ENCODE measurements around the gene ME1. TPM values are rescaled to one million over a fixed set of nuclear protein-coding genes. Genes with fewer than 3 reads are reported as not detected.

The ME1 gene
- total and polyA plus RNA-seq, 2 donors (not counting 3 experiments of a cell fraction or from before 2014, with no cell fraction given), result 7.3 to 29.3 TPM

DNA sequence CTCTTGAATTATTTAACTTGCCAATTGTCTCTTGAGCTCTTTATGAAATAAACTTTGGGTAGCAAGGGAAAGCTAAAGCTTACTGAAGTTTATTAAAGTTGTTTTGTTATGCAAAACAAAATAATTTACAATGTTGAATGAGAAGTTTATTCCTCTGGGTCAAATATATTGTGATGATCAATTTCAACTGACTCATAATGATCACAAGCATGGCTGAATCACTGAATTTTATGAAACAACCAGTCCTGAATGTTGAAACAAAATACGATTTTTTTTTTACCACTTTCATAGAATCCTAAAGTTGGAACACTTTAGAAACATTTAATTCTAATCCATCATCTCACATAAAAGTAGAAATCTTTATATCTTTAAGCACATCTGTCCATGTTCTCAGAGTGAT, 127.4 kb downstream of the ME1 start:
- BruUV-seq (replicated peaks), result no TSS peak
- FAIRE-seq, result no peak

More for the DNA sequence above, 127.4 kb downstream of the ME1 start:
- no peaks in the 10 kb centered on the region for H3K36me3 ChIP-seq (ENCODE audit: control insufficient read depth in 2 of 2, extremely low read depth in 1 of 2, insufficient read depth in 2 of 2, low read length in 2 of 2)
- H3K4me1 ChIP-seq (ENCODE audit: control insufficient read depth, extremely low read depth, insufficient read depth, low read length), result peaks cover 9% of the 10 kb centered on the region
- POLR2A ChIA-PET, result no interaction called here
- no peak overlapping the region for H3K4me3 ChIP-seq (replicated peaks in 1 of 3; ENCODE audit: insufficient read depth in 1 of 3, low read depth in 1 of 3, low read length in 3 of 3)
- no peak for DNase-seq (ENCODE audit: low read depth, low spot score)
- H4K20me1 ChIP-seq (replicated peaks; ENCODE audit: control insufficient read depth, extremely low read depth, insufficient read depth, low read length), result no peaks in the 10 kb centered on the region
- no peak overlapping the region for H3K4me2 ChIP-seq (ENCODE audit: insufficient read depth, low read length)
- H3K9me1 ChIP-seq (replicated peaks; ENCODE audit: control insufficient read depth, extremely low read depth, insufficient read depth, low read length), result no peaks in the 10 kb centered on the region
- no peak overlapping the region for H3K9ac ChIP-seq (replicated peaks; ENCODE audit: extremely low read depth, insufficient read depth, low read length)
- H3K27me3 ChIP-seq (ENCODE audit: control insufficient read depth in 2 of 2, insufficient read depth in 2 of 2, low read length in 2 of 2), result no peaks in the 10 kb centered on the region
- H2AFZ ChIP-seq (ENCODE audit: low read depth, low read length), result no peak overlapping the region
- no peaks in the 10 kb centered on the region for H3K79me2 ChIP-seq (ENCODE audit: control insufficient read depth, insufficient read depth, low read length)
- no peaks in the 10 kb centered on the region for H3K9me3 ChIP-seq (replicated peaks; ENCODE audit: control insufficient read depth, insufficient read depth, low read length)
- dilution Hi-C loops (cut with MboI; ENCODE audit: extremely low pct_ligation_motif_present, low sequenced_read_pairs) (no loop called here), intact Hi-C loops (cut with micrococcal nuclease) (no loop called here)
- CTCF ChIA-PET, result no interaction called here
- no peak overlapping the region for H3K27ac ChIP-seq (ENCODE audit: insufficient read depth, low read depth, low read length)
- no peak for TF ChIP-seq GATA2 (IDR thresholded peaks at IDR 0.05; ENCODE audit: insufficient read depth, insufficient read length, low read depth, low read length)
- TF ChIP-seq, protein P1, sequence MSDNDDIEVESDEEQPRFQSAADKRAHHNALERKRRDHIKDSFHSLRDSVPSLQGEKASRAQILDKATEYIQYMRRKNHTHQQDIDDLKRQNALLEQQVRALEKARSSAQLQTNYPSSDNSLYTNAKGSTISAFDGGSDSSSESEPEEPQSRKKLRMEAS (IDR thresholded peaks at IDR 0.05; ENCODE audit: insufficient read depth, insufficient read length), result no peak
- no peak for TF ChIP-seq MYC (IDR thresholded peaks at IDR 0.05; ENCODE audit: low read depth, low read length)
- TF ChIP-seq, protein P2, sequence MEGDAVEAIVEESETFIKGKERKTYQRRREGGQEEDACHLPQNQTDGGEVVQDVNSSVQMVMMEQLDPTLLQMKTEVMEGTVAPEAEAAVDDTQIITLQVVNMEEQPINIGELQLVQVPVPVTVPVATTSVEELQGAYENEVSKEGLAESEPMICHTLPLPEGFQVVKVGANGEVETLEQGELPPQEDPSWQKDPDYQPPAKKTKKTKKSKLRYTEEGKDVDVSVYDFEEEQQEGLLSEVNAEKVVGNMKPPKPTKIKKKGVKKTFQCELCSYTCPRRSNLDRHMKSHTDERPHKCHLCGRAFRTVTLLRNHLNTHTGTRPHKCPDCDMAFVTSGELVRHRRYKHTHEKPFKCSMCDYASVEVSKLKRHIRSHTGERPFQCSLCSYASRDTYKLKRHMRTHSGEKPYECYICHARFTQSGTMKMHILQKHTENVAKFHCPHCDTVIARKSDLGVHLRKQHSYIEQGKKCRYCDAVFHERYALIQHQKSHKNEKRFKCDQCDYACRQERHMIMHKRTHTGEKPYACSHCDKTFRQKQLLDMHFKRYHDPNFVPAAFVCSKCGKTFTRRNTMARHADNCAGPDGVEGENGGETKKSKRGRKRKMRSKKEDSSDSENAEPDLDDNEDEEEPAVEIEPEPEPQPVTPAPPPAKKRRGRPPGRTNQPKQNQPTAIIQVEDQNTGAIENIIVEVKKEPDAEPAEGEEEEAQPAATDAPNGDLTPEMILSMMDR (IDR thresholded peaks at IDR 0.05; ENCODE audit: extremely low read depth in 1 of 2, insufficient read depth in 1 of 2, low read depth in 1 of 2, low read length in 2 of 2), result no peak
- no peak for TF ChIP-seq EZH2 (IDR thresholded peaks at IDR 0.05; ENCODE audit: borderline replicate concordance, low read depth, low read length, severe bottlenecking)
- TF ChIP-seq JUN (IDR thresholded peaks at IDR 0.05; ENCODE audit: borderline replicate concordance, insufficient read depth, insufficient read length, low read depth), result no peak
- no peak for TF ChIP-seq POLR2AphosphoS5 (IDR thresholded peaks at IDR 0.05; ENCODE audit: insufficient read depth, low read depth, low read length)
- TF ChIP-seq FOS (IDR thresholded peaks at IDR 0.05; ENCODE audit: borderline replicate concordance, insufficient read depth, low read length), result no peak
- TF ChIP-seq POLR2A (IDR thresholded peaks at IDR 0.05; ENCODE audit: low read depth, low read length), result no peak

Data from endothelial cell of umbilical vein (primary cell).